Activated naive CD8-positive, alpha-beta T cell treated with anti-CD3 and anti-CD28 coated beads for 36 hours (primary cell): ENCODE measurements around the gene TBCCD1. TPM values are rescaled to one million over a fixed set of nuclear protein-coding genes. Genes with fewer than 3 reads are reported as not detected.
"Not testable (repeated sequence)": the region's sequence is repeated elsewhere in the genome, so short reads cannot be mapped to it uniquely, and the experiment has no call there.

Experiments used
- DNase-seq: peaks from one replicate; pipeline ENCODE4 v3.0.0; 2021
- H3K27ac Mint-ChIP-seq: one replicate; pipeline ENCODE4 v1.8.0; 2022; ENCODE audit warnings: mild to moderate bottlenecking, moderate library complexity, mixed read lengths
- H3K27me3 Mint-ChIP-seq: one replicate; pipeline ENCODE4 v1.8.0; 2022; ENCODE audit warnings: mild to moderate bottlenecking, mixed read lengths
- H3K36me3 Mint-ChIP-seq: one replicate; pipeline ENCODE4 v1.8.0; 2021; ENCODE audit warnings: mild to moderate bottlenecking, mixed read lengths
- H3K4me1 Mint-ChIP-seq: one replicate; pipeline ENCODE4 v1.8.0; 2021; ENCODE audit warnings: mixed read lengths
- H3K4me3 Mint-ChIP-seq: one replicate; pipeline ENCODE4 v1.8.0; 2022; ENCODE audit warnings: mild to moderate bottlenecking, moderate library complexity, mixed read lengths
- H3K9me3 Mint-ChIP-seq: one replicate; pipeline ENCODE4 v1.8.0; 2022; ENCODE audit warnings: mixed read lengths
- total RNA-seq, 2 experiments: library from RNA; stranded (reverse); gene quantifications; one replicate each; pipeline ENCODE4 v1.2.3, GENCODE V29; 2021

Gene TBCCD1
- total RNA-seq, 2 experiments from 2014 or later, result 12.7 to 15.4 TPM

GRCh38 chr3:186544281-186544680, 22.9 kb downstream of the TBCCD1 start, which contains the start of gene CRYGS:
Gene CRYGS (minus strand): TSS chr3:186544380. CDS start chr3:186544326, 54 bp downstream.
- Mint-ChIP-seq H3K4me1 (peaks cover 17% of the 10 kb centered on the region), H3K27ac (no peak within 1 kb of the TSS), H3K27me3 (no peaks in the 10 kb centered on the region), H3K9me3 (no peaks in the 10 kb centered on the region), H3K36me3 (peaks cover 3% of the 10 kb centered on the region), H3K4me3 (no peak within 1 kb of the TSS)
- DNase-seq, result no peak

GRCh38 chr3:186540835-186541226, 26.3 kb downstream of the TBCCD1 start:
- H3K27me3 Mint-ChIP-seq, result no peaks in the 10 kb centered on the region
- peaks cover 9% of the 10 kb centered on the region for H3K36me3 Mint-ChIP-seq
- H3K9me3 Mint-ChIP-seq, result no peaks in the 10 kb centered on the region
- no peak overlapping the region for H3K27ac Mint-ChIP-seq
- no peak for DNase-seq
- H3K4me3 Mint-ChIP-seq, result no peak overlapping the region
- peaks cover 49% of the 10 kb centered on the region for H3K4me1 Mint-ChIP-seq

- Mint-ChIP-seq H3K9me3 (no peaks in the 10 kb centered on the region), H3K36me3 (peaks cover 9% of the 10 kb centered on the region), H3K4me1 (peaks cover 54% of the 10 kb centered on the region), H3K4me3 (no peak overlapping the region), H3K27ac (no peak overlapping the region), H3K27me3 (no peaks in the 10 kb centered on the region)
- DNase-seq, result peak; percentile 77
Observed at GRCh38 chr3:186540221-186540834, 26.8 kb downstream of the TBCCD1 start.

GRCh38 chr3:186538779-186539178, 28.4 kb downstream of the TBCCD1 start:
- H3K27ac Mint-ChIP-seq, result peak overlapping the region; percentile 34
- H3K36me3 Mint-ChIP-seq, result peaks cover 9% of the 10 kb centered on the region
- no peaks in the 10 kb centered on the region for H3K9me3 Mint-ChIP-seq
- H3K4me3 Mint-ChIP-seq, result no peak overlapping the region
- peaks cover 67% of the 10 kb centered on the region for H3K4me1 Mint-ChIP-seq
- no peak for DNase-seq
- no peaks in the 10 kb centered on the region for H3K27me3 Mint-ChIP-seq

- Mint-ChIP-seq H3K4me3 (no peak overlapping the region), H3K36me3 (peaks cover 11% of the 10 kb centered on the region), H3K27me3 (no peaks in the 10 kb centered on the region), H3K4me1 (peaks cover 81% of the 10 kb centered on the region), H3K9me3 (no peaks in the 10 kb centered on the region), H3K27ac (peak overlapping the region; percentile 86)
- no peak for DNase-seq
Observed at GRCh38 chr3:186536883-186537844, 30.0 kb downstream of the TBCCD1 start.

- peaks cover 2% of the 10 kb centered on the region for H3K9me3 Mint-ChIP-seq
- H3K4me1 Mint-ChIP-seq, result peaks cover 86% of the 10 kb centered on the region
- peak overlapping the region; percentile 71 for H3K4me3 Mint-ChIP-seq
- H3K27me3 Mint-ChIP-seq, result no peaks in the 10 kb centered on the region
- peak overlapping the region; percentile 98 for H3K27ac Mint-ChIP-seq
- H3K36me3 Mint-ChIP-seq, result peaks cover 23% of the 10 kb centered on the region
- peak; percentile 70 for DNase-seq
Observed at GRCh38 chr3:186534113-186534669, 32.9 kb downstream of the TBCCD1 start.

GRCh38 chr3:186532598-186533072, 34.5 kb downstream of the TBCCD1 start:
- Mint-ChIP-seq H3K4me1 (peaks cover 77% of the 10 kb centered on the region), H3K9me3 (peaks cover 4% of the 10 kb centered on the region), H3K27ac (peak overlapping the region; percentile 90), H3K4me3 (no peak overlapping the region), H3K27me3 (no peaks in the 10 kb centered on the region), H3K36me3 (peaks cover 24% of the 10 kb centered on the region)
- DNase-seq, result no peak

GRCh38 chr3:186531694-186532093, 35.4 kb downstream of the TBCCD1 start:
- H3K9me3 Mint-ChIP-seq, DNase-seq, H3K4me3 Mint-ChIP-seq, H3K27ac Mint-ChIP-seq, H3K27me3 Mint-ChIP-seq: not testable (repeated sequence)
- peaks cover 70% of the 10 kb centered on the region for H3K4me1 Mint-ChIP-seq
- peaks cover 24% of the 10 kb centered on the region for H3K36me3 Mint-ChIP-seq

GRCh38 chr3:186530415-186530814, 36.7 kb downstream of the TBCCD1 start:
- Mint-ChIP-seq H3K27me3 (no peaks in the 10 kb centered on the region), H3K27ac (no peak overlapping the region), H3K4me1 (peaks cover 64% of the 10 kb centered on the region), H3K36me3 (peaks cover 24% of the 10 kb centered on the region), H3K9me3 (peaks cover 4% of the 10 kb centered on the region), H3K4me3 (no peak overlapping the region)
- no peak for DNase-seq

- Mint-ChIP-seq H3K9me3 (peaks cover 4% of the 10 kb centered on the region), H3K27ac (no peak overlapping the region), H3K4me1 (peaks cover 54% of the 10 kb centered on the region), H3K4me3 (no peak overlapping the region), H3K27me3 (no peaks in the 10 kb centered on the region), H3K36me3 (peaks cover 24% of the 10 kb centered on the region)
- DNase-seq, result no peak
Observed at GRCh38 chr3:186529201-186529999, 37.7 kb downstream of the TBCCD1 start.

GRCh38 chr3:186526256-186526606, 40.9 kb downstream of the TBCCD1 start:
- H3K4me1 Mint-ChIP-seq, result peaks cover 41% of the 10 kb centered on the region
- peaks cover 22% of the 10 kb centered on the region for H3K36me3 Mint-ChIP-seq
- DNase-seq, result no peak
- peaks cover 5% of the 10 kb centered on the region for H3K9me3 Mint-ChIP-seq
- H3K27ac Mint-ChIP-seq, result no peak overlapping the region
- no peak overlapping the region for H3K4me3 Mint-ChIP-seq
- H3K27me3 Mint-ChIP-seq, result no peaks in the 10 kb centered on the region

GRCh38 chr3:186525369-186526255, 41.5 kb downstream of the TBCCD1 start:
- no peak for DNase-seq
- no peaks in the 10 kb centered on the region for H3K27me3 Mint-ChIP-seq
- no peak overlapping the region for H3K4me3 Mint-ChIP-seq
- peaks cover 4% of the 10 kb centered on the region for H3K9me3 Mint-ChIP-seq
- H3K4me1 Mint-ChIP-seq, result peaks cover 41% of the 10 kb centered on the region
- H3K27ac Mint-ChIP-seq, result no peak overlapping the region
- peaks cover 19% of the 10 kb centered on the region for H3K36me3 Mint-ChIP-seq

GRCh38 chr3:186524616-186525015, 42.5 kb downstream of the TBCCD1 start:
- Mint-ChIP-seq H3K27ac (no peak overlapping the region), H3K27me3 (no peaks in the 10 kb centered on the region), H3K36me3 (peaks cover 16% of the 10 kb centered on the region), H3K4me3 (no peak overlapping the region), H3K9me3 (peaks cover 4% of the 10 kb centered on the region), H3K4me1 (peaks cover 39% of the 10 kb centered on the region)
- DNase-seq, result no peak

- Mint-ChIP-seq H3K36me3 (peaks cover 11% of the 10 kb centered on the region), H3K27ac (no peak overlapping the region), H3K9me3 (peaks cover 4% of the 10 kb centered on the region), H3K27me3 (no peaks in the 10 kb centered on the region), H3K4me3 (no peak overlapping the region), H3K4me1 (peaks cover 41% of the 10 kb centered on the region)
- DNase-seq, result no peak
Observed at GRCh38 chr3:186523434-186523833, 43.7 kb downstream of the TBCCD1 start.
